HG03558 (cell line): ENCODE measurements around the gene RARRES2.
"Not testable (repeated sequence)": the region's sequence is repeated elsewhere in the genome, so short reads cannot be mapped to it uniquely, and the experiment has no call there.

Source experiments
- ATAC-seq: cut with Tn5 transposase; IDR thresholded peaks from one replicate; pipeline ENCODE4 v1.9.1; 2021; ENCODE audit warnings: moderate number of reproducible peaks; ENCODE audit not compliant: unreplicated experiment; ENCODE audit errors: extremely low read depth

RARRES2 gene

DNA sequence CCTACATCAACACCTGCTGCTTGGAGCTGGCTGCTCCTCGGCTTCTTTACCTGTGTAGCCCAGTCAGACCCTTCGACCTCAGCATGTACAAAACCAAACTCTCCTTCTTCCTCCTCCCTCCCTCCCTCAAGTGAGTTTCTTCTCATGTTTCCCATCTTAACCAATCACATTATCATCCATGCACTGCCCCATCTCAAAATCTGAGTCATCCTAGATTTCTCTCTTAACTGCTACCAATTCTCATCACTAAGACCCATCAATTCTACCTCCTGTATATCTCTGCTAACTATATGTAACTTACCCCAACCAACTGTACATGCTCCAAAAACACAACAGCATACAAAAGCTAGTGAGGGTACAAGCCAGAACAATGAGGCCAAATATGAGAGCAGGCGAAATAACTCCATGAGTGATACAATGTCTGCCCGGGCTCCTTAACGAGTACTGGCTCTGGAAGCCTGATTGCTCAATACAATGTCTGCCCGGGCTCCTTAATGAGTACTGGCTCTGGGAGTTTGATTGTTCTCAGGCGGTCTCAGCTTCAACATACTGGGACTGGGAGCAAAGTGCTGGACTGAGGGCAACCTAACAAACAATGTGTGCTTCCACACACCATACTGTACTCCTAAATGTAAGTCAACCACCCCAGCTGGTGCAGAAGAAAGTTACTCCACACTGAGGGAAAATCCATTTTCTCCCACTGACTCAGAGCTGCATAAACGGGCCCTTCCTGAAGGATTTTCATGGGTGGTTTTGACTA is 36.8 kb downstream of the RARRES2 start:
- not testable (repeated sequence) for ATAC-seq

DNA sequence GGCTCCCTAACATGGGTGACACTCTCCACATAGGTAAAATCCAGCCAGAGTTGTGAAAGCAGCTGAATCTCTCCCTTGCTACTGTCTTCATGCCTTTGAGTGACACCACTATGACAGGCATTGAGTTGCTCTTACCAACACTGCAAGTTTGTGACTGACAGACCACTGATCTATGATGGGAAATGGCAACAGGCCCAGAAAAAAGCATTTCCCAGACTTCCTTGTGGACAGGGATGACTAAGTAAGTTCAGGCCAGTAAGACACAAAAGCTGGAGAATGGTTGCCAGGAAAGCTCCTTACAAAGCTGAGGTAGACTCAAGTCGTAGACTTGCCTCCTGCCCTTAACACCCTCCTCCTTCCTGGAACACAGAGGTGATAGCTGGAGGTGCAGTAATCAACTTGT is 38.5 kb downstream of the RARRES2 start:
- ATAC-seq: not testable (repeated sequence)

DNA sequence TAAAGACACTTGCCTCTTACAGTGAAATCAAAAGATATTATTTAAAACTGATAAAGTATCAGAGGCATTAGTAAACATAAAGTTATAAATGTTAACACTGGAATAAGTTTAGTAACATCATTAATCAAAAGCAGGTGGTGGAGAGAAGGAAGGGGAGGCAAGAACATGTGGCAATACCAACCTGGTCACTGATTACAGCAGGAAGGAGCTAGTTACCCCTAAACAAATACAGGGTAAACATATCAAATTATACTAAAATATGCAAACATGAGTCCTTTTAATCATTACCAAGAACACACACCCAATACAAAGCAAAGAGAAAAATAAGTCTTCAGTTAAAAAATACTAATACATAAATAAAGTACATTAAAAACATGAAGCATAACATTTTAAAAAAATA is 43.5 kb downstream of the RARRES2 start:
- not testable (repeated sequence) for ATAC-seq

DNA sequence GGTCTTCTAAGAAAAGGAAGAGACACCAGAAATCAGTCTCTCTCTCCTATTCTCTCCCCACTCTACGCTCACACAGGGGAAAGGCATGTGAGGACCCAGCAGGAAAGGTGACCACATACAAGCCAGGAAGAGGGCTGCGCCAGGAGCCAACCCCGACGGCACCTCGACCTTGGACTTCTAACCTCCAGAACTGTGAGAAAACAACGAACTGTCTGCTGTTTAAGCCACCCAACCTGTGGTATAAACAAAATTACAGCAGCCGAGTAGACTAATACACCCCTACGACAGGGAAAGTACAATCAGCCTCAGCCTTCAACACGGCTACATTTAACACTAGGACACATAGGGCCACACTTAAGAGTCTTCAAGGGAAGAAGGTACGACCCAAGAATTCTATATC is 44.6 kb downstream of the RARRES2 start:
- not testable (repeated sequence) for ATAC-seq

DNA sequence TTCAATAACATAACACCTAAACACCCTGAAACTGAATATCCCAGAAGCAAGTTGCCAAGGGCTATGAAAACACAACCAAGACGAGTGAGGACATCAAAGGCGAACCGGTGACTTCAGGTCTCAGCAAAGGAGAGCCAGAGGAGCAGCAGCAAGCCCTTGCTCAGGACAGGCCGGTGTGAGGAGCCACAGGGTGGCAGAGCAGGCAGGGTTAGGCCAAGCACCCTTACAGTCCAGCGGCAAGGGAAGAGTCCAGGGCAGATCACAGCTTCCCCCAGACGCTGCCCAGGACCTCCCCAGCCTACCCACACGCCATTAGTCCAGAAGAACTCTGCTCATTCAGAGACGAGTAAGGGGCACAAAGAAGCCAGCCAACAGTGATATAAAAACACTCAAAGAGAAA is 45.8 kb downstream of the RARRES2 start:
- not testable (repeated sequence) for ATAC-seq

DNA sequence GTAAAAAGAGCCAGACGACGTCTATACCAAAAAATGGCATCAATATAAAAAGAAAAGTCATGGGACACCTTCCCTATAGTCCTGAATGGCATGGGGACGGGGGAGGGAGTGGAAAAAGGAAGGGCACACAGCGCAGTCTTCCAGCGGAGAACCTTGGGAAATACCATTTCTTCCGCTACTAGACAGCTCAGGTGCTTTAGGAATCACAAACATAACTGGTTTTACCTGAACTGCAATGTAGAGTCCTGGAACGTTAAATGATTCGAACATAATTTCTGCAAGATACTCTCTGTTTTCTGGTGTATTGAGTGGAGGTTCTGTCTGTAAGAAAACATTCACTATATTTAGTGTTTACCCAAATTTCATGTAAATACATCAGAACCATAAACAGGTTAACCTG is 46.4 kb downstream of the RARRES2 start:
- not testable (repeated sequence) for ATAC-seq

DNA sequence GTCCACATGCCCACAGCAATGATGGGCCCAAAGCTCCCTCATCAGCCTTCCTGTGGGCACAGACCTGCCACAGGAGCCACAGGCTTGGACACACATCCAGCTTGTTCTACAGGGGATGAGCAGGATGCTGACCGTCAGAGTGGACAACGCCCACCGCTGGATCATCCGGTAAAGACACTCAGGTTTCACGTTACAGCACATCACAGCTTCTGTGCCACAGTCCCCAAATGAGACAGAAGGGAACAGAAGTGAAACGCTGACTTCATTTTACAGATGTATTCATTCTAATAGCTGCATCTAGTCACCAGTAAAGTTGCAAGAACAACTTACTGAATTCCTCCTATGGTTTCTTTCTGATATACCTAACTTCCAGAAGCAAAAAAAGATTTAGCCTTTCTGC is 51.1 kb downstream of the RARRES2 start:
- ATAC-seq: not testable (repeated sequence)

DNA sequence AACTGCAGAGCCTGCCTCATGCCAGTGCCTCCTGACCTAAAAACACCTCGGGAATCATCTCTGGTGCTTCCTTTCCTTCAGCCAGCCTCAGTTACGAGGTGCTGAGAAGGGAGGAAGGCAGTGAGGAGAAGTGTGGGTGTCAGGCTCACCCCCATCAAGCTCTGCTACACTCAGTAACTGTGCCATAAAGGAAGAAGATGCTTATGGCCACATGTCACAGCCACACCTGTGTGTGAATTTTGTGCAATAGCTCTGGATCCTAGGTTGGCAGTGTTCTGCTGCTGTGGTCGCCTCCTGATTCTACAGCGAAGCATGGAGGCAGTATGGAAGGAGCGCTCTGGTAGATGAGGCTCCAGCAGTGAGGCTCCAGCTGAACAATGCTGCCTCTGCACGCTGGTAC is 52.6 kb downstream of the RARRES2 start:
- ATAC-seq: not testable (repeated sequence)
